ENCODE measurements around the gene CRYGB.

The CRYGB gene

GRCh38 chr2:208097313-208097712, 48.6 kb downstream of the CRYGB start:
- no peak overlapping the region for H3K4me3 ChIP-seq (ENCODE audit: low read depth, low read length)
- no peak for TF ChIP-seq CTCF (IDR thresholded peaks at IDR 0.05; ENCODE audit: borderline replicate concordance, insufficient read depth, low read depth, low read length)

GRCh38 chr2:208096080-208096479, 49.9 kb downstream of the CRYGB start:
- TF ChIP-seq CTCF (IDR thresholded peaks at IDR 0.05; ENCODE audit: borderline replicate concordance, insufficient read depth, low read depth, low read length): no peak
- H3K4me3 ChIP-seq (ENCODE audit: low read depth, low read length): no peak overlapping the region

GRCh38 chr2:208093128-208093527, 52.8 kb downstream of the CRYGB start:
- TF ChIP-seq CTCF (IDR thresholded peaks at IDR 0.05; ENCODE audit: borderline replicate concordance, insufficient read depth, low read depth, low read length): no peak
- no peak overlapping the region for H3K4me3 ChIP-seq (ENCODE audit: low read depth, low read length)

All from GM12875 (cell line).